ENCODE data around the gene UBE2G2. TPM values are rescaled to one million over a fixed set of nuclear protein-coding genes. Genes with fewer than 3 reads are reported as not detected.

The UBE2G2 gene
- total and polyA plus RNA-seq, 4 donors = 27.4 to 83.5 (median 40.9) TPM

- Histone ChIP-seq H3K9me3 (ENCODE audit: control insufficient read depth in 4 of 4, low read length in 3 of 4) (no peaks in the 10 kb centered on the region), H3K27ac (ENCODE audit: low read depth in 1 of 2, low read length in 2 of 2) (no peak overlapping the region), H3K27me3 (ENCODE audit: control insufficient read depth in 4 of 4, insufficient read depth in 4 of 4, low read length in 3 of 4) (no peaks in the 10 kb centered on the region), H3K36me3 (ENCODE audit: control insufficient read depth in 4 of 4, insufficient read depth in 3 of 4, low read depth in 1 of 4, low read length in 3 of 4) (peaks cover 5 to 15% (median 10%) of the 10 kb centered on the region in 4 donors), H3K9ac (ENCODE audit: low read depth in 1 of 2, low read length in 2 of 2) (no peak overlapping the region), H3K4me1 (ENCODE audit: control insufficient read depth in 4 of 4, insufficient read depth in 4 of 4, low read length in 3 of 4) (peaks cover 5 to 11% (median 9%) of the 10 kb centered on the region in 4 donors), H3K4me3 (ENCODE audit: low read depth in 1 of 3, low read length in 3 of 3) (no peak overlapping the region)
- no peak for DNase-seq (ENCODE audit: low spot score)
- TF ChIP-seq HNF4A (conservative IDR thresholded peaks at IDR 0.05) (no peak), RAD21 (IDR thresholded peaks at IDR 0.05) (no peak), ATF3 (IDR thresholded peaks at IDR 0.05) (no peak), FOXA1 (IDR thresholded peaks at IDR 0.05) (no peak), NR2F2 (IDR thresholded peaks at IDR 0.05) (no peak), HNF4G (IDR thresholded peaks at IDR 0.05) (no peak), GABPA (IDR thresholded peaks at IDR 0.05 in 1 of 2, conservative IDR thresholded peaks at IDR 0.05 in 1 of 2) (no peak)
- TF ChIP-seq, protein P1, sequence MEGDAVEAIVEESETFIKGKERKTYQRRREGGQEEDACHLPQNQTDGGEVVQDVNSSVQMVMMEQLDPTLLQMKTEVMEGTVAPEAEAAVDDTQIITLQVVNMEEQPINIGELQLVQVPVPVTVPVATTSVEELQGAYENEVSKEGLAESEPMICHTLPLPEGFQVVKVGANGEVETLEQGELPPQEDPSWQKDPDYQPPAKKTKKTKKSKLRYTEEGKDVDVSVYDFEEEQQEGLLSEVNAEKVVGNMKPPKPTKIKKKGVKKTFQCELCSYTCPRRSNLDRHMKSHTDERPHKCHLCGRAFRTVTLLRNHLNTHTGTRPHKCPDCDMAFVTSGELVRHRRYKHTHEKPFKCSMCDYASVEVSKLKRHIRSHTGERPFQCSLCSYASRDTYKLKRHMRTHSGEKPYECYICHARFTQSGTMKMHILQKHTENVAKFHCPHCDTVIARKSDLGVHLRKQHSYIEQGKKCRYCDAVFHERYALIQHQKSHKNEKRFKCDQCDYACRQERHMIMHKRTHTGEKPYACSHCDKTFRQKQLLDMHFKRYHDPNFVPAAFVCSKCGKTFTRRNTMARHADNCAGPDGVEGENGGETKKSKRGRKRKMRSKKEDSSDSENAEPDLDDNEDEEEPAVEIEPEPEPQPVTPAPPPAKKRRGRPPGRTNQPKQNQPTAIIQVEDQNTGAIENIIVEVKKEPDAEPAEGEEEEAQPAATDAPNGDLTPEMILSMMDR (IDR thresholded peaks at IDR 0.05; ENCODE audit: low read depth, low read length, missing input control) = no peak
- 92% methylated on average over 17 of the region's 17 CpGs for WGBS
These were observed 22.0 kb downstream of the UBE2G2 start for GRCh38 chr21:44779417-44780136.

- TF ChIP-seq GABPA (IDR thresholded peaks at IDR 0.05 in 1 of 2, conservative IDR thresholded peaks at IDR 0.05 in 1 of 2) (no peak), RAD21 (IDR thresholded peaks at IDR 0.05) (no peak), RXRA (IDR thresholded peaks at IDR 0.05) (no peak), MAX (IDR thresholded peaks at IDR 0.05) (no peak), HNF4G (IDR thresholded peaks at IDR 0.05) (no peak), JUND (IDR thresholded peaks at IDR 0.05) (no peak), FOXA2 (IDR thresholded peaks at IDR 0.05) (no peak), TAF1 (conservative IDR thresholded peaks at IDR 0.05) (no peak), FOXA1 (IDR thresholded peaks at IDR 0.05) (no peak), SP1 (IDR thresholded peaks at IDR 0.05) (no peak), REST (IDR thresholded peaks at IDR 0.05) (no peak), YY1 (IDR thresholded peaks at IDR 0.05) (no peak), NR2F2 (IDR thresholded peaks at IDR 0.05) (no peak), EGR1 (IDR thresholded peaks at IDR 0.05; ENCODE audit: low read depth in 2 of 2) (no peak)
- TF ChIP-seq, protein P1 (IDR thresholded peaks at IDR 0.05; ENCODE audit: low read depth, low read length, missing input control) = no peak
- TF ChIP-seq, protein P2, sequence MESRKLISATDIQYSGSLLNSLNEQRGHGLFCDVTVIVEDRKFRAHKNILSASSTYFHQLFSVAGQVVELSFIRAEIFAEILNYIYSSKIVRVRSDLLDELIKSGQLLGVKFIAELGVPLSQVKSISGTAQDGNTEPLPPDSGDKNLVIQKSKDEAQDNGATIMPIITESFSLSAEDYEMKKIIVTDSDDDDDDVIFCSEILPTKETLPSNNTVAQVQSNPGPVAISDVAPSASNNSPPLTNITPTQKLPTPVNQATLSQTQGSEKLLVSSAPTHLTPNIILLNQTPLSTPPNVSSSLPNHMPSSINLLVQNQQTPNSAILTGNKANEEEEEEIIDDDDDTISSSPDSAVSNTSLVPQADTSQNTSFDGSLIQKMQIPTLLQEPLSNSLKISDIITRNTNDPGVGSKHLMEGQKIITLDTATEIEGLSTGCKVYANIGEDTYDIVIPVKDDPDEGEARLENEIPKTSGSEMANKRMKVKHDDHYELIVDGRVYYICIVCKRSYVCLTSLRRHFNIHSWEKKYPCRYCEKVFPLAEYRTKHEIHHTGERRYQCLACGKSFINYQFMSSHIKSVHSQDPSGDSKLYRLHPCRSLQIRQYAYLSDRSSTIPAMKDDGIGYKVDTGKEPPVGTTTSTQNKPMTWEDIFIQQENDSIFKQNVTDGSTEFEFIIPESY (IDR thresholded peaks at IDR 0.05) = no peak
- 87% methylated on average over 6 of the region's 6 CpGs for WGBS
- H3K27ac ChIP-seq (ENCODE audit: low read depth in 1 of 2, low read length in 2 of 2) = no peak overlapping the region
- no peaks in the 10 kb centered on the region for H3K9me3 ChIP-seq (ENCODE audit: control insufficient read depth in 4 of 4, low read length in 3 of 4)
- no peak overlapping the region for H3K9ac ChIP-seq (ENCODE audit: low read depth in 1 of 2, low read length in 2 of 2)
- peaks cover 5 to 20% (median 12%) of the 10 kb centered on the region in 4 donors for H3K36me3 ChIP-seq (ENCODE audit: control insufficient read depth in 4 of 4, insufficient read depth in 3 of 4, low read depth in 1 of 4, low read length in 3 of 4)
- H3K27me3 ChIP-seq (ENCODE audit: control insufficient read depth in 4 of 4, insufficient read depth in 4 of 4, low read length in 3 of 4) = no peaks in the 10 kb centered on the region
- no peak overlapping the region for H3K4me3 ChIP-seq (ENCODE audit: low read depth in 1 of 3, low read length in 3 of 3)
- no peak for DNase-seq (ENCODE audit: low spot score)
- peaks cover 5 to 11% (median 9%) of the 10 kb centered on the region in 4 donors for H3K4me1 ChIP-seq (ENCODE audit: control insufficient read depth in 4 of 4, insufficient read depth in 4 of 4, low read length in 3 of 4)
These were observed 22.6 kb downstream of the UBE2G2 start for GRCh38 chr21:44778983-44779382.
